ENCODE measurements around the gene CERKL.

The CERKL gene, protein sequence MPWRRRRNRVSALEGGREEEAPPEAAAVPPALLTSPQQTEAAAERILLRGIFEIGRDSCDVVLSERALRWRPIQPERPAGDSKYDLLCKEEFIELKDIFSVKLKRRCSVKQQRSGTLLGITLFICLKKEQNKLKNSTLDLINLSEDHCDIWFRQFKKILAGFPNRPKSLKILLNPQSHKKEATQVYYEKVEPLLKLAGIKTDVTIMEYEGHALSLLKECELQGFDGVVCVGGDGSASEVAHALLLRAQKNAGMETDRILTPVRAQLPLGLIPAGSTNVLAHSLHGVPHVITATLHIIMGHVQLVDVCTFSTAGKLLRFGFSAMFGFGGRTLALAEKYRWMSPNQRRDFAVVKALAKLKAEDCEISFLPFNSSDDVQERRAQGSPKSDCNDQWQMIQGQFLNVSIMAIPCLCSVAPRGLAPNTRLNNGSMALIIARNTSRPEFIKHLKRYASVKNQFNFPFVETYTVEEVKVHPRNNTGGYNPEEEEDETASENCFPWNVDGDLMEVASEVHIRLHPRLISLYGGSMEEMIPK

DNA sequence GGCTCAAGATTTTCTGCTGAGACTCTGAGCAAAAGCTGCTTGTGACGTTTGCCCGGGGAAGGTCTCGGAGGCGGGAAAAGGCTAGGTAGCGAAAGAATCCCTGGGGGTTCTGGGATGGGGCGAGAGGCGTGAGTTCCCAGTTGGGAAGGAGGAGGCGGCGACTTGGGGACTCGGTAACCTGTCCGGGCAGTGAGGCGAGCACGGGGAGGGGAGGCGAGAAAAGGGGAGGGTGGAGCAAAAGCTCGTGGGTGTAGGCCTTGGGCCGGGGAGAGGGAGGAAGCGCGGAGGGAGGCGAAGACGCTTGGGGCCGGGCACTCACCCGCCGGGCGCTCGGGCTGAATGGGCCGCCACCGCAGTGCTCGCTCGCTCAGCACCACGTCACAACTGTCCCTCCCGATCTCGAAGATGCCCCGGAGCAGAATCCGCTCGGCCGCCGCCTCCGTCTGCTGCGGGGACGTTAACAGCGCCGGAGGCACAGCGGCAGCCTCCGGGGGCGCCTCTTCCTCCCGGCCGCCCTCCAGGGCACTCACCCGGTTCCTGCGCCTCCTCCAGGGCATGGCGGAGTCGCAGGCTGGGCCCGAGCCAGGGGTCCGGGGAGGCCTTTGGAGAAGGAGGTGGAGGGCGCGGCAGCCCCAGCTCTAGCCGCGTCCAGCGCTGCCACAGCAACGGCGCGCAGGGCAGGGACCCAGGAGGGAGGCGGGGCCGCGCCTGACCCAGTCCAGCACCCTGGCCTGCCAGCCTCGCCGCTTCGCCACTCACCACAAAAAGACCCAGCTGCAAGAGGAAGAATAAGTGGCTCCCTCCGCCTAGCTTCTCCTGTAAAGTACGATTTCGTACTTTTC, at the start of gene CERKL:
CERKL (minus strand) TSS at position 656 of the 842 bp plus-strand sequence; CDS start at position 557, 99 bp downstream.
- TF ChIP-seq, protein P1, sequence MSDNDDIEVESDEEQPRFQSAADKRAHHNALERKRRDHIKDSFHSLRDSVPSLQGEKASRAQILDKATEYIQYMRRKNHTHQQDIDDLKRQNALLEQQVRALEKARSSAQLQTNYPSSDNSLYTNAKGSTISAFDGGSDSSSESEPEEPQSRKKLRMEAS (IDR thresholded peaks at IDR 0.05) = peak; percentile 33; the same call in 1 of the 2 replicates
- TF ChIP-seq, protein P2, sequence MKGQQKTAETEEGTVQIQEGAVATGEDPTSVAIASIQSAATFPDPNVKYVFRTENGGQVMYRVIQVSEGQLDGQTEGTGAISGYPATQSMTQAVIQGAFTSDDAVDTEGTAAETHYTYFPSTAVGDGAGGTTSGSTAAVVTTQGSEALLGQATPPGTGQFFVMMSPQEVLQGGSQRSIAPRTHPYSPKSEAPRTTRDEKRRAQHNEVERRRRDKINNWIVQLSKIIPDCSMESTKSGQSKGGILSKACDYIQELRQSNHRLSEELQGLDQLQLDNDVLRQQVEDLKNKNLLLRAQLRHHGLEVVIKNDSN (IDR thresholded peaks at IDR 0.05) = 0 out of 2 replicates have a peak, but pooled peaks have one; percentile 5
- 0 out of 2 replicates have a peak, but pooled peaks have one; percentile 7 for TF ChIP-seq TCF12 (IDR thresholded peaks at IDR 0.05; ENCODE audit: low read depth)
- no peak for TF ChIP-seq CREB1 (IDR thresholded peaks at IDR 0.05; ENCODE audit: low read depth)

DNA sequence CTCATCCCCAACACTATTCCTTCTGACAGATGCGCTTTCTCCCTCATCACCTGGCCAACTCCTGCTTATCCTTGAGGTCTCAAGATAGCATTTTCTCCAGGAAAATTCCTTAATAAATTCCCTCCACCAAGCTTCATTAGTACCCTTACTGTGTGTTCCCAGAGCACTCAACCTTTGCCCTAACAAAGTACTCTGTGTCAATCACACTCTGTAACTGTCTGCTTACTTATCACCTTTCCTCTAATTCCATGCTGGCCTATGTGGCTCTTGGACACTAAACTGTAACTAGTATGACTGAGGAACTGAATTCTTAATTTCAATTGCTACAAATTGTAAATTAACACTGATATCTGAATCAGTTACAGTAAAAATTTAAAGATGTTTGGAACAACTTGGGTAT, 41.3 kb upstream of the CERKL start:
- TF ChIP-seq TCF12 (IDR thresholded peaks at IDR 0.05; ENCODE audit: low read depth) = no peak
- TF ChIP-seq, protein P3, sequence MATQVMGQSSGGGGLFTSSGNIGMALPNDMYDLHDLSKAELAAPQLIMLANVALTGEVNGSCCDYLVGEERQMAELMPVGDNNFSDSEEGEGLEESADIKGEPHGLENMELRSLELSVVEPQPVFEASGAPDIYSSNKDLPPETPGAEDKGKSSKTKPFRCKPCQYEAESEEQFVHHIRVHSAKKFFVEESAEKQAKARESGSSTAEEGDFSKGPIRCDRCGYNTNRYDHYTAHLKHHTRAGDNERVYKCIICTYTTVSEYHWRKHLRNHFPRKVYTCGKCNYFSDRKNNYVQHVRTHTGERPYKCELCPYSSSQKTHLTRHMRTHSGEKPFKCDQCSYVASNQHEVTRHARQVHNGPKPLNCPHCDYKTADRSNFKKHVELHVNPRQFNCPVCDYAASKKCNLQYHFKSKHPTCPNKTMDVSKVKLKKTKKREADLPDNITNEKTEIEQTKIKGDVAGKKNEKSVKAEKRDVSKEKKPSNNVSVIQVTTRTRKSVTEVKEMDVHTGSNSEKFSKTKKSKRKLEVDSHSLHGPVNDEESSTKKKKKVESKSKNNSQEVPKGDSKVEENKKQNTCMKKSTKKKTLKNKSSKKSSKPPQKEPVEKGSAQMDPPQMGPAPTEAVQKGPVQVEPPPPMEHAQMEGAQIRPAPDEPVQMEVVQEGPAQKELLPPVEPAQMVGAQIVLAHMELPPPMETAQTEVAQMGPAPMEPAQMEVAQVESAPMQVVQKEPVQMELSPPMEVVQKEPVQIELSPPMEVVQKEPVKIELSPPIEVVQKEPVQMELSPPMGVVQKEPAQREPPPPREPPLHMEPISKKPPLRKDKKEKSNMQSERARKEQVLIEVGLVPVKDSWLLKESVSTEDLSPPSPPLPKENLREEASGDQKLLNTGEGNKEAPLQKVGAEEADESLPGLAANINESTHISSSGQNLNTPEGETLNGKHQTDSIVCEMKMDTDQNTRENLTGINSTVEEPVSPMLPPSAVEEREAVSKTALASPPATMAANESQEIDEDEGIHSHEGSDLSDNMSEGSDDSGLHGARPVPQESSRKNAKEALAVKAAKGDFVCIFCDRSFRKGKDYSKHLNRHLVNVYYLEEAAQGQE (IDR thresholded peaks at IDR 0.05; ENCODE audit: low read depth) = no peak
- TF ChIP-seq TAF1 (IDR thresholded peaks at IDR 0.05; ENCODE audit: low read depth) = no peak
- TF ChIP-seq CEBPB (IDR thresholded peaks at IDR 0.05) = no peak
- TF ChIP-seq, protein P1 (IDR thresholded peaks at IDR 0.05) = no peak
- TF ChIP-seq ZBTB7A (IDR thresholded peaks at IDR 0.05; ENCODE audit: low read depth) = no peak

DNA sequence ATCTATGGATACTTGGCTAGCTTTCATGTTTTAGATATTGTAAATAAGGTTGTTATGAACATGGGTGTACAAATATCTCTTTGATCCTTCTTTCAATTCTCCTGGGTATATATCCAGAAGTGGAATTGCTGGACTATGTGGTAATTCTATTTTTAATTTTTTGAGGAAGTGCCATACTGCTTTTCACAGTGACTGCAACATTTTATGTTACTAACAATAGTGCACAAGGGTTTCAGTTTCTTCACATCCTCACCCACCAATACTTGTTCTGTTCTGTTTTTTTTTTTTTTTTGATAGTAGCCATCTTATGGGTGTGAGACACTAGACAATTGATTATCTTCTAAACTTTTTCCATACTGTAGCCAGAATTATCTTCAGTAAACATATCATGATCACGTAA, 40.7 kb upstream of the CERKL start:
- TF ChIP-seq, protein P2 (IDR thresholded peaks at IDR 0.05) = no peak
- no peak for TF ChIP-seq TCF12 (IDR thresholded peaks at IDR 0.05; ENCODE audit: low read depth)
- TF ChIP-seq, protein P3 (IDR thresholded peaks at IDR 0.05; ENCODE audit: low read depth) = no peak
- no peak for TF ChIP-seq ZBTB7A (IDR thresholded peaks at IDR 0.05; ENCODE audit: low read depth)
- no peak for TF ChIP-seq YY1 (IDR thresholded peaks at IDR 0.05; ENCODE audit: low read depth)
- TF ChIP-seq TEAD4 (IDR thresholded peaks at IDR 0.05) = no peak
- no peak for TF ChIP-seq EGR1 (IDR thresholded peaks at IDR 0.05)
- TF ChIP-seq CREB1 (IDR thresholded peaks at IDR 0.05; ENCODE audit: low read depth) = no peak
- no peak for TF ChIP-seq NFIC (IDR thresholded peaks at IDR 0.05)

DNA sequence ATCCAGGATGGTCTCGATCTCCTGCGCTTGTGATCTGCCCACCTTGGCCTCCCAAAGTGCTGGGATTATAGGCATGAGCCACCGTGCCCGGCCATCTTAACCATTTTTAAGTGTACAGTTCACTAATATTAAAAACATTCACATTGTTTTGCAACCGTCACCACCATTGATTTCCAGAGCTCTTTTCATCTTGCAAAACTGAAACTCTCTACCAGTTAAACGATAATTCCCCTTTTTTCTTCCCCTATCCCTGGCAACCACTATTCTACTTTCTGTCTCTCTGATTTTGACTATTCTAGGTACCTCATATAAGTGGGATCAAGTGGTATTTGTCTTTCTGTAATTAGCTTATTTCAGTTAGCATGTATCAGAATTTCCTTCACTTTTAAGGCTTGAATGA, 40.2 kb upstream of the CERKL start:
- no peak for TF ChIP-seq TEAD4 (IDR thresholded peaks at IDR 0.05)
- TF ChIP-seq, protein P1 (IDR thresholded peaks at IDR 0.05) = no peak
- no peak for TF ChIP-seq YY1 (IDR thresholded peaks at IDR 0.05; ENCODE audit: low read depth)
- TF ChIP-seq, protein P3 (IDR thresholded peaks at IDR 0.05; ENCODE audit: low read depth) = no peak
